ENCODE data around the gene LPP.
"Not testable (repeated sequence)": the region's sequence is repeated elsewhere in the genome, so short reads cannot be mapped to it uniquely, and the experiment has no call there.

Gene LPP

GRCh38 chr3:188394623-188395022, 240.7 kb downstream of the LPP start:
- no peak for DNase-seq

DNA sequence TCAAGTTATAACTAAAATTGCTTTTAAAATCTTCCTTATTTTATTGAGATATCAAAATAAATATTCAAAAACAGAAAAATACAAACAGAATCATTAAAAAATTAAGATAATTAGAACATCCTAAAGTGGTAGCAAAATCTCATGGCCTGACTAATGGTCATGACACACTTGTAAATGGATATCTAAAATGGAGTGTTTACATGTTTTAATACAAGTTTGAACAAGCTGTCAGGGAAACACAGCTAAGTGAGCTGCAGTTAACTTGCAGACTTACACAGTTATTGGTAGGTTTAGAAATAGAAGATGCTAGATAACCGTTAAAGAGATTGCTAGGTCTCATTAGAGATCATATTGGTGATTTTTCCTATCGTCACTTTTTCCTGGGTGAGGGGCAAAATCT, 242.3 kb downstream of the LPP start:
- DNase-seq = no peak

- no peak for DNase-seq
Observed at GRCh38 chr3:188396900-188397299, 242.9 kb downstream of the LPP start.

DNA sequence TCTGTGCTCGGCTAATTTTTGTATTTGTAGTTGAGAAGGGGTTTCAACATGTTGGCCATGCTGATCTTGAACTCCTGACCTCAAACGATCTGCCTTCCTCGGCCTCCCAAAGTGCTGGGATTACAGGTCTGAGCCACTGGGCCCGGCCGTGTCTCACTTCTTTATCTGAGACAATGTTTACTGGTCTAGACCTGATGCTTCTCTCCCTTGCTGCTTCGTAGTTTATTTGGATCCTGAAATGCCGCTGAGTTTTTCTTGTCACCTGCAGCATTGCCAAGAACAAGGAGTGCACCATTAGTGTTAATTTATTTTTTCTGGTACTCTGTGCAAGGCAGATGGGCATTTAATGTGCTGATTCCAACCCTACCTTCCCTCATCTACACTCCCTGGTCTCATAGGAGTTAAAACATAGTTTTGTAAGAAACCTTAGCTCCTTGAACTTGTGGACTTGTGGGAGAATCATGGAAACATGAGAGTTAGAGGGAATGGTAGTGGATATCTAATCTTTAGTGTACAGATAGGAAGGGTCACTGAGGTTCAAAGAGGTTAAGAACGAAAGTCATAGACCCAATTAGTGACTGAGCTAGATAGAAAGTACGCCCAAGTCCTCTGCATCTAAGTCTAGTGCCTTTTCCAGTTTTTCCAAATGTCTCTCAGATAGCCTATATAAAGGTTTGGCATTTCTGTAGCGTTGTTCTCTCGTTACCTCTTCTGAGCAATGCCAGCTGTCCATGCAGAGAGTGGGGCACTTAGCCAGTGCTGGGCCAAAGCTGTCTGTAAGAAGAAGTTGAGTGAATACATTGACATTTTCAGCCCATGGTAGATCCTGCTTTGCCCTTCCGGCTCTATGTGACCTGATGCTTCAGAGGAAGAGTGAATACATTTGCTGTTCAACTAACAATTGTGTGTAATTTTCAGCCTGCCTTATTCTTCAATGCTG, 244.1 kb downstream of the LPP start:
- no peak for DNase-seq

DNA sequence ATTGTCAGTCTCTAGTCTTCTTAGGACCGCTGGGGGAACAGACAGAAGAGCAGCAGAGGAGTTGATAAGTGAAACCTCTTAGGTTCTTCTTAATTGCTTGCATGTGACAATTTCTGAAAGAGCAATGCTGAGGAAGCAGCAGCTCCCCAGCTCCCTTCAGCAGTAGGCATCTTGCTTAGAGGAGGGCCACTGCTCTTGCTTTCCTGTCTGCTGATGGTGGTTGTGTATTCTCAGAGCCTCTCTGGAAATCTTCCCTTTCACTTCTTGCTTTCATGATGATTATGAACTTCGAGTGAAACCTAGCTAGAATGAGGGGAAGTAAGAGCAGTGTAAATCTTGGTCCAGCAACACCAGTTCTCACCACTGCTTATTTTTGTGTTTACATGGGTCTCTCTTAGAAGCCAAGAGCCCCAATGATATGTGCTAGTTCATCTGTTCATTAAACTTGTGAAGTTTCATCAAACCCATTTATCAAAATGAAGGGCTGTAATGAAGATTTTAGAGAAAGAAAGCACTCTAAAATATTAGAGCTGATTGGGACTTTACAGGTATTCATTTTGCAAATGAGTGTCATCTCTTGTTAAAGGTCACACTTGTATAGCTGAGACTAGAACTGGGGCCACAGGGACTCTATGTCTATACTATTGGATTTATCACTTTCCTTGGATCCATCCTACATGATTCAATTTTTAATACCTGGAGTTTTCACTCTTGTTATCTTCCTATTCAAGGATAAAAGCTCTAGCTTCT, 246.7 kb downstream of the LPP start:
- peak in 1 of 56 donors; percentile 40 for DNase-seq

GRCh38 chr3:188401244-188401993, 247.5 kb downstream of the LPP start:
- DNase-seq = no peak

DNA sequence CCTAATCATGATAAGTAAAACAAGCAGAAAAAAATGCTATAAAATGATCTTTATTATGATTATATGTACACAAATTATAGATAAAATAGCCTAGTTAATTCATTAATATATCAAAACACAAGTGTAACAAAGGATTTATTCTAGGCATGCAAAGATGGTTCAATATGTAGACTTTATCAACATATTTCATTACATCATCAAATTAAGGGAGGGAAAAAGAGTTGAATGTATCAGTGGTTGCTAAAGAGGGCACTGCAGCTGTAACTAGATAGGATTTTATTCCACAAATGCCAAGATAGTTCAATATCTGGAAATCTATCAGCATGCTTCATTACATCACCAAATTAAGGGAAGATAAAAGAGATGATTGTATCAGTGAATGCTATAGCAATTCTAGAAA, 248.3 kb downstream of the LPP start:
- DNase-seq = no peak

DNA sequence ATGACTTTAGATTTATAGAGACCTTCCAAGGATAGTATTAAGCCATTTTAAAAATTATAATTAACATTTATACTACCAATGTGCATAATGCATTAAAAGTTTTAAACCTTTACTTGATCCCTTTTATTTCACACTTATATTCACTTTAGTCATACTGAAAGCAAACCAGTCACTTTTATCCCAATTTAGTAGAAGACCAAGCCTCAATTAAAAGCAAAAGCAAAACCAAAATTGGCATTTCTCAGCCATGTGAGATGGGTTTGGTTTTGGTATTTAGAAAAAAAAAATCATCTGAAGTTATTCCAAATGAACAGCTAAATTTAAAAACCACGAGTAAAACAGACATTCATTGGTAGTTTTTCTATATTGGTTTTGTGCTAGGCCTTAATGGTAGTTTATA, 249.4 kb downstream of the LPP start:
- no peak for DNase-seq

DNA sequence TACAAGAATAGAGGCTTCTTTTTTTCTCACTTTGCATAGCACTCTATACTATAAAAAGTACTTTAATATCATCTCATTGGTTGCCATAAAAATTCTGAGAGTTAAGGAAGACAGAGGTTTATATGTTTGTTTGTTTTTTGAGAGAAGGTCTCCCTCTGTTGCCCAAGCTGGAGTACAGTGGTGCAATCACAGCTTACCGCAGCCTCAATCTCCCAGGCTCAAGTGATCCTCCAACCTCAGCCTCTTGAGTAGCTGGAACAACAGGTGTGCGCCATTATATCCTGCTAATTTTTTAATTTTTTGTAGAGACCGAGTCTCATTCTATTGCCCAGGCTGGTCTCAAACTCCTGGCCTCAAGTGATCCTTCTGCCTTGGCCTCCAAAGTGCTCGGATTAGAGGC, 250.2 kb downstream of the LPP start:
- no peak for DNase-seq

DNA sequence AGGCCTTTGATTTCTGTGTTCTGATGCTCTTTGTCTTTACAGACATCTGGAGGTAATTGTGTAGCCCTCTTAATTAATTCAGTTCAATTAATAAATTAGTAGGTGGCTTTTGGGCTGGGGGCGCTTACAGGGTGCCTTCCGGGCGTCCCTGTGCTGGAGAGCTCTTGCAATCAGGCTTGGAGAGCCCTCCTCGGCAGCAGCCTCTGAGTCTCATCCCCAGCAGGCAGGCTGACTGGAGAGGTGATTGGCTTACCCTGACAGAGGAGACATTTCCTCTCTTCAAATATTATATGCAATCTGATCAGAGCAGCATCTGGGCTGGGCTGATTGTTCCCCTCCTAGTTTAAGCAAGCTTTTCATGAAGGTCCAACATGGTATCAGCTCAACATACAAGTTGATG, 250.7 kb downstream of the LPP start:
- no peak for DNase-seq

- DNase-seq = no peak
Observed at GRCh38 chr3:188407158-188407880, 253.4 kb downstream of the LPP start.

- DNase-seq = no peak
Observed at GRCh38 chr3:188408831-188409230, 254.9 kb downstream of the LPP start.

- no peak for DNase-seq
Observed at GRCh38 chr3:188411750-188412149, 257.8 kb downstream of the LPP start.

DNA sequence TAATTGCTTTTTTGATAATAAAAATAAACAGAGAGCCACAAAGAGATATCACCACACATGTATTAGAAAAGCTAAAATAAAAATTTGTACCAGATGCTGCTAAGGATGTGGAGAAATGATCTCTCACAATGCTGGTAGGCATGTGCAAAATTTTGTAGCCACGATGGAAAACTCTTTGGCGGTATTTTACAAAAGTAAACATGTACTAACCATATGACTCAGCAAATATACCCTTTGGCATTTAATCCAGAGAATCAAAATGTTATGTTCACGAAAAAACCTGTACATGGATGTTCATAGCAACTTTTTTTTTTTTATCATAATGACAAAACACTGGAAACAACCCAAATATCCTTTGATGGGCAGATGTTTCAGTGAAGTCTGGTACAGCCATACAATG, 261.2 kb downstream of the LPP start:
- no peak for DNase-seq

GRCh38 chr3:188416041-188416440, 262.1 kb downstream of the LPP start:
- no peak for DNase-seq

DNA sequence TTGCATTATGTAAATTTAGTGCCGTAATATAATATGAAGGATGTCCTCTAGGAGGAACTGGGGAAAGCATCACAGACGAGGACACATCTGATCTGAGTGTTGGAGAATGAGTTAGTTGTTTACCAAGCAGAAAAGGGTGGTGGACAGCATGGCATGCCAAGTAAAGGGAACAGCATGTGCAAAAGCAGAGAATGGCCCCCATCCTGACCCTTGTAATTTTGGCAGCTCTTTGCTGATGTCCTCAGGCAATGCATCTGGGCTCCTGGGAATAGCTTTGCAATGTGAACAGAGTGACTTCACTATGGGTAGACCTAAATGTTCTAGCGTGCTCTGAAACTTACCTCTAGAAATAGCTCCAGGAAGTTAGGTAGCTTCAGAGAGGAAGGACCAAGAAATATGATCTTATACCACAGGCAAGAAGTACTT, 263.3 kb downstream of the LPP start:
- DNase-seq = no peak

DNA sequence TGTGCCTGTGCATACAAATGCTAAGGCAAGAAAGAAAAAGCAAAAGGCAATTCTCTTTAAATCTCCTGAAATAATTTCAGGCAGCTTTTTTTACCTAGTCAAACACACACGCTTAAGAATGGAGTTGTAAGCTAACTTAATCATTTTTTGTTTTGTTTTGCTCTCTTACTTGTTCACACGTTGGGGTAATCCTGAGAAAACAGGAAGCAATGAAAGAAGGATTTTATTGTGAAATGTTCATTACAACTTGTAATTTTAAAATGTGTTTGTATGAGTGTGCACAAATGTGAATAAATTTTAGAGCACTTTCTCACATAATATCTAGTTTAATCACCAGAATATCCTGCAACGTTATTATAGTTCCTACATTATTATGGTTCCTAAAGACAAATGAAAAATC, 263.8 kb downstream of the LPP start:
- no peak for DNase-seq

DNA sequence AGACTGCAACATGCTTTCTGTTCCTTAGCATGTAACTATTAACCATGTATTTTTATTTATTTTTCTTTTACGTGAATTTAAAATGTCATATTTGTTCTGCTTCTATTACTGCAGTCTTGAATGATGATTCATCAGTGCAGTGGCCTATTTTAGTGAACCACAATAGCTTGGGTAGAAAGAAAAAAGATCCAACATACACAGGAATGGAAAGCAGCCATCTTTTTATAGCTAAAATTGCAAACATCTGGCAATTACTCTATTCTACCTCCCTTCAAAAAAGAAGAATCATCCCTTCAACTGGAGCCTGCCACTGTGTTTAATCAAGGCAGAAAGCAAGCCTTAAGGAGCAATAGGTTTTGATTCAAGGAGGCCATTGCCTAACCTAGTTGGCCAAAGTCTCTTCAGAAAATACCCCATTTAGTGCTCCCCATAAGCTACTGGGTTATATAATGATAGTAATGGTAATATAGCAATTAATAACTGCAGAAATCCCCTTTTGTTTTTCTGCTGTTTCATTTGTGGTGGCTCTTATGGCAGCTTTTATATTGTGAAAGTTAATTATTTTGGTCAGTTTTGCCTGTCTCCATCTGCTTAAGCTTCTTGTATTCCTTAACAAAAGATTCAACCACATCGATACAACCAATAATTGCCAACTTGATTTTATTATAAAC, 267.3 kb downstream of the LPP start:
- DNase-seq = no peak

GRCh38 chr3:188421836-188422540, 268.0 kb downstream of the LPP start:
- peak in 3 of 56 donors; percentile 3 to 35 (median 19) for DNase-seq

DNA sequence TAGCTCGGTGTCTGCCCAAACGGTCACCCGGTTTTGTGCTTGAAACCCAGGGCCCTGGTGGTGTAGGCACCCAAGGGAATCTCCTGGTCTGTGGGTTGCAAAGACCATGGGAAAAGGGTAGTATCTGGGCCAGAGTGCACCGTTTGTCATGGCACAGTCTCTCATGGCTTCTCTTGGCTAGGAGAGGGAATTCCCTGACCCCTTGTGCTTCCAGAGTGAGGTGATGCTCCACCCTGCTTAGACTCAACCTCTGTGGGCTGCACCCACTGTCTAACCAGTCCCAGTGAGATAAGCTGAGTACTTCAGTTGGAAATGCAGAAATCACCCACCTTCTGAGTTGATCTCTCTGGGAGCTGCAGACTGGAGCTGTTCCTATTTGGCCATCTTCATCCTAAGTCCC, 274.0 kb downstream of the LPP start:
- not testable (repeated sequence) for DNase-seq

All from amygdala (tissue), 56 donors.